ELR (cell line): ENCODE measurements around the gene COMP.

Experiments
- DNase-seq: peaks from one replicate; pipeline ENCODE4 v3.0.0-alpha.2; 2015; ENCODE audit warnings: low read depth

Gene COMP

GRCh38 chr19:18782559-18783225 is 8.4 kb downstream of the COMP start:
- no peak for DNase-seq

GRCh38 chr19:18781885-18782527 is 9.1 kb downstream of the COMP start:
- DNase-seq = no peak

- DNase-seq = no peak
Measured at GRCh38 chr19:18781047-18781600, 10.0 kb downstream of the COMP start.

GRCh38 chr19:18780631-18781030 is 10.5 kb downstream of the COMP start:
- no peak for DNase-seq

GRCh38 chr19:18780081-18780480 is 11.0 kb downstream of the COMP start:
- no peak for DNase-seq

GRCh38 chr19:18778826-18779495 is 12.1 kb downstream of the COMP start:
- DNase-seq = no peak

- no peak for DNase-seq
Measured at GRCh38 chr19:18778076-18778389, 13.1 kb downstream of the COMP start.

GRCh38 chr19:18777301-18778075 is 13.6 kb downstream of the COMP start:
- no peak for DNase-seq

- peak; percentile 87 for DNase-seq
Measured at GRCh38 chr19:18776736-18777135, 14.4 kb downstream of the COMP start.

- DNase-seq = peak; percentile 87
Measured at GRCh38 chr19:18776288-18776594, 14.9 kb downstream of the COMP start.

- DNase-seq = peak; percentile 90
Measured at GRCh38 chr19:18775586-18776287, 15.4 kb downstream of the COMP start.

- DNase-seq = no peak
Measured at GRCh38 chr19:18774782-18775444, 16.2 kb downstream of the COMP start.

GRCh38 chr19:18774107-18774506 is 17.0 kb downstream of the COMP start:
- no peak for DNase-seq

- no peak for DNase-seq
Measured at GRCh38 chr19:18773682-18774081, 17.4 kb downstream of the COMP start.

- no peak for DNase-seq
Measured at GRCh38 chr19:18772620-18773587, 18.2 kb downstream of the COMP start.

- peak; percentile 36 for DNase-seq
Measured at GRCh38 chr19:18771328-18772242, 19.5 kb downstream of the COMP start.

- no peak for DNase-seq
Measured at GRCh38 chr19:18770663-18771327, 20.3 kb downstream of the COMP start.

- DNase-seq = no peak
Measured at GRCh38 chr19:18769989-18770528, 21.0 kb downstream of the COMP start.
